SK-N-SH (cell line): Measurements from ENCODE around the gene TRAM2. TPM values are rescaled to one million over a fixed set of nuclear protein-coding genes. Genes with fewer than 3 reads are reported as not detected.
A peak's percentile ranks its signal among the peaks of the same experiment; 100 is the strongest.

Source experiments
- CTCF ChIA-PET: fragments of 300-600, 350-600 bp; formaldehyde crosslinking; extraction: SDS; loops from one replicate; lab custom pipeline; 2021; lab: Yijun Ruan, JAX
- POLR2A ChIA-PET: fragments of 350-600 bp; sonication (Branson Sonifier 250); formaldehyde crosslinking; extraction: SDS; loops from one replicate; lab custom pipeline; 2020; ENCODE audit warnings: antibody characterized with exemption, inconsistent platforms; lab: Yijun Ruan, JAX
- DNase-seq: peaks from one replicate; pipeline ENCODE4 v3.0.0; 2012
- H2AFZ ChIP-seq: fragments of 200-600 bp; sonication (generic); 2 replicates; pipeline ENCODE4 v1.8.1; 2016; ENCODE audit warnings: antibody characterized with exemption, mild to moderate bottlenecking, low read depth
- H3F3A ChIP-seq: fragments of 200-600 bp; sonication (generic); replicated peaks from 2 replicates; pipeline ENCODE3; 2016; ENCODE audit warnings: antibody characterized with exemption, mild to moderate bottlenecking; ENCODE audit not compliant: insufficient read depth
- H3K27ac ChIP-seq, 2 experiments: fragments of 200-500 bp in 1 of 2; fragments of 200-600 bp in 1 of 2; sonication (Bioruptor generic) in 1 of 2; sonication (generic), shearing (Covaris generic) in 1 of 2; 2 replicates each; pipeline versions ENCODE4 v1.5.1 to v1.6.1; 2014 to 2016; ENCODE audit warnings: low read depth in 2 of 2, inconsistent platforms in 1 of 2, low read length in 1 of 2, mild to moderate bottlenecking in 1 of 2, mixed read lengths in 1 of 2
- H3K27me3 ChIP-seq: fragments of 200-600 bp; sonication (generic), shearing (Covaris generic); 2 replicates; pipeline ENCODE4 v1.6.1; 2016; ENCODE audit warnings: mixed run types; ENCODE audit not compliant: insufficient read depth
- H3K36me3 ChIP-seq, 2 experiments: fragments of 200-500 bp in 1 of 2; fragments of 200-600 bp in 1 of 2; sonication (Bioruptor generic) in 1 of 2; sonication (generic) in 1 of 2; replicated peaks in 1 of 2; 2 replicates each; pipeline versions ENCODE3 to v1.5.1; 2014 to 2016; ENCODE audit warnings: low read length in 1 of 2, mild to moderate bottlenecking in 1 of 2; ENCODE audit not compliant: insufficient read depth in 2 of 2, control insufficient read depth in 1 of 2
- H3K4me1 ChIP-seq, 2 experiments: fragments of 200-500 bp in 1 of 2; fragments of 200-600 bp in 1 of 2; sonication (Bioruptor generic) in 1 of 2; sonication (generic), shearing (Covaris generic) in 1 of 2; 2 replicates each; pipeline versions ENCODE4 v1.5.1 to v1.6.1; 2014 to 2016; ENCODE audit warnings: low read depth in 1 of 2, low read length in 1 of 2, mixed run types in 1 of 2; ENCODE audit not compliant: insufficient read depth in 2 of 2, control insufficient read depth in 1 of 2
- H3K4me2 ChIP-seq: fragments of 200-600 bp; sonication (generic), shearing (Covaris generic); 2 replicates; pipeline ENCODE4 v1.6.1; 2017; ENCODE audit warnings: mixed run types
- H3K4me3 ChIP-seq, 2 experiments: fragments of 200-500 bp in 1 of 2; fragments of 200-600 bp in 1 of 2; sonication (Bioruptor generic) in 1 of 2; sonication (generic), shearing (Covaris generic) in 1 of 2; 2 replicates each; pipeline versions ENCODE4 v1.5.1 to v1.8.1; 2014 to 2016; ENCODE audit warnings: low read depth in 2 of 2, inconsistent platforms in 1 of 2, low read length in 1 of 2, mild to moderate bottlenecking in 1 of 2, mixed read lengths in 1 of 2, moderate library complexity in 1 of 2
- H3K79me2 ChIP-seq: fragments of 200-600 bp; sonication (generic); 2 replicates; pipeline ENCODE4 v1.8.1; 2017; ENCODE audit warnings: mild to moderate bottlenecking; ENCODE audit not compliant: insufficient read depth
- H3K9ac ChIP-seq: fragments of 200-600 bp; sonication (generic); 2 replicates; pipeline ENCODE4 v1.6.1; 2017; ENCODE audit warnings: mixed run types
- H3K9me2 ChIP-seq: fragments of 200-600 bp; sonication (generic); 2 replicates; pipeline ENCODE4 v1.6.1; 2017; ENCODE audit warnings: mixed run types
- H3K9me3 ChIP-seq: fragments of 200-600 bp; sonication (generic); 2 replicates; pipeline ENCODE4 v1.6.1; 2017; ENCODE audit warnings: mixed run types, mild to moderate bottlenecking, moderate library complexity
- H4K20me1 ChIP-seq: fragments of 200-600 bp; sonication (generic); 2 replicates; pipeline ENCODE4 v1.6.1; 2017; ENCODE audit warnings: mild to moderate bottlenecking, mixed run types; ENCODE audit not compliant: insufficient read depth
- ELF1 ChIP-seq: IDR thresholded peaks from 2 replicates; pipeline ENCODE4 v1.4.0; 2012
- EP300 ChIP-seq, 2 experiments: IDR thresholded peaks; 2 replicates each; pipeline versions ENCODE4 v1.4.0 to v1.6.1; 2012; ENCODE audit warnings: borderline replicate concordance in 1 of 2, low read depth in 1 of 2, low read length in 1 of 2
- EZH2phosphoT487 ChIP-seq: fragments of 200-600 bp; sonication (generic); IDR thresholded peaks from 2 replicates; pipeline ENCODE4 v1.6.1; 2017; ENCODE audit warnings: low read depth, mixed run types, mild to moderate bottlenecking, antibody characterized with exemption, moderate library complexity, borderline replicate concordance
- FOXJ3 ChIP-seq: sonication (generic); formaldehyde crosslinking; IDR thresholded peaks from 2 replicates; pipeline ENCODE4 v1.5.1; 2020; ENCODE audit warnings: mild to moderate bottlenecking, missing genetic modification reagents
- FOXM1 ChIP-seq: IDR thresholded peaks from 2 replicates; pipeline ENCODE4 v1.4.0; 2012; ENCODE audit warnings: low read depth, mild to moderate bottlenecking
- GATA2 ChIP-seq: sonication (generic); formaldehyde crosslinking; IDR thresholded peaks from 2 replicates; pipeline ENCODE4 v1.5.0; 2020; ENCODE audit warnings: mild to moderate bottlenecking, missing genetic modification reagents
- MAX ChIP-seq: IDR thresholded peaks from 2 replicates; pipeline ENCODE4 v1.4.0; 2012; ENCODE audit warnings: low read depth
- MEF2A ChIP-seq: IDR thresholded peaks from 2 replicates; pipeline ENCODE4 v1.4.0; 2012; ENCODE audit warnings: low read depth, borderline replicate concordance
- NFIC ChIP-seq: IDR thresholded peaks from 2 replicates; pipeline ENCODE4 v1.4.0; 2012; ENCODE audit warnings: borderline replicate concordance
- NRF1 ChIP-seq: IDR thresholded peaks from 2 replicates; pipeline ENCODE4 v1.6.1; 2012; ENCODE audit warnings: low read depth, mild to moderate bottlenecking, low read length
- PBX3 ChIP-seq: IDR thresholded peaks from 2 replicates; pipeline ENCODE4; 2012
- RXRA ChIP-seq: IDR thresholded peaks from 2 replicates; pipeline ENCODE4 v1.4.0; 2012; ENCODE audit warnings: low read depth, mild to moderate bottlenecking, borderline replicate concordance
- TCF12 ChIP-seq: IDR thresholded peaks from 2 replicates; pipeline ENCODE4 v1.4.0; 2012
- WGBS: methylation state at CpG from one replicate; pipeline ENCODE4 v1.1.6; 2017; ENCODE audit warnings: low lambda C conversion rate; 5-methylcytosine and 5-hydroxymethylcytosine counted together
- polyA plus RNA-seq, 3 experiments: library from polyadenylated mRNA; depleted of rRNA; stranded (reverse); fragments of >200 nt; gene quantifications; 2 replicates each; pipeline ENCODE4 v1.2.3, GENCODE V29; 2012
- TF ChIP-seq, protein P1 (sequence below): IDR thresholded peaks from 2 replicates; pipeline ENCODE4 v1.4.0; 2012; ENCODE audit warnings: low read depth, borderline replicate concordance
- TF ChIP-seq, protein P2 (sequence below): IDR thresholded peaks from 2 replicates; pipeline ENCODE4 v1.6.1; 2012; ENCODE audit warnings: mild to moderate bottlenecking, low read depth, low read length, moderate library complexity

The TRAM2 gene
- polyA plus RNA-seq, 1 of the 3 experiments (the other 2 are of a cell fraction), result 26.4 TPM

- H4K20me1 ChIP-seq, result no peaks in the 10 kb centered on the region
- 71% methylated on average over 7 of the region's 7 CpGs for WGBS
- H3K9ac ChIP-seq, result no peak overlapping the region
- H3K36me3 ChIP-seq, result peaks cover 55 to 62% of the 10 kb centered on the region in 2 experiments
- peaks cover 45 to 62% of the 10 kb centered on the region in 2 experiments for H3K4me1 ChIP-seq
- no peak overlapping the region for H3K4me2 ChIP-seq
- no peak overlapping the region for H2AFZ ChIP-seq
- CTCF ChIA-PET, result interaction anchor here (1.0 kb wide), 1 partner anchor 149 kb away, joined by 5 read pairs; no protein-coding TSS in a partner anchor
- peak overlapping the region; percentile 66 to 92; a peak in 3 of 4 replicates for H3K27ac ChIP-seq
- no peaks in the 10 kb centered on the region for H3K9me3 ChIP-seq
- H3K79me2 ChIP-seq, result peaks cover 45% of the 10 kb centered on the region
- POLR2A ChIA-PET, result no interaction called here
- TF ChIP-seq PBX3, result no peak
- TF ChIP-seq EP300 (IDR thresholded peaks at IDR 0.05; ENCODE audit: borderline replicate concordance in 1 of 2, low read depth in 1 of 2, low read length in 1 of 2), result no peak
- no peak for TF ChIP-seq NFIC
- peak; percentile 55 for TF ChIP-seq TCF12
- no peak for TF ChIP-seq EZH2phosphoT487
- no peak for TF ChIP-seq FOXM1
- TF ChIP-seq, protein P1, sequence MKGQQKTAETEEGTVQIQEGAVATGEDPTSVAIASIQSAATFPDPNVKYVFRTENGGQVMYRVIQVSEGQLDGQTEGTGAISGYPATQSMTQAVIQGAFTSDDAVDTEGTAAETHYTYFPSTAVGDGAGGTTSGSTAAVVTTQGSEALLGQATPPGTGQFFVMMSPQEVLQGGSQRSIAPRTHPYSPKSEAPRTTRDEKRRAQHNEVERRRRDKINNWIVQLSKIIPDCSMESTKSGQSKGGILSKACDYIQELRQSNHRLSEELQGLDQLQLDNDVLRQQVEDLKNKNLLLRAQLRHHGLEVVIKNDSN, result no peak
- TF ChIP-seq, protein P2, sequence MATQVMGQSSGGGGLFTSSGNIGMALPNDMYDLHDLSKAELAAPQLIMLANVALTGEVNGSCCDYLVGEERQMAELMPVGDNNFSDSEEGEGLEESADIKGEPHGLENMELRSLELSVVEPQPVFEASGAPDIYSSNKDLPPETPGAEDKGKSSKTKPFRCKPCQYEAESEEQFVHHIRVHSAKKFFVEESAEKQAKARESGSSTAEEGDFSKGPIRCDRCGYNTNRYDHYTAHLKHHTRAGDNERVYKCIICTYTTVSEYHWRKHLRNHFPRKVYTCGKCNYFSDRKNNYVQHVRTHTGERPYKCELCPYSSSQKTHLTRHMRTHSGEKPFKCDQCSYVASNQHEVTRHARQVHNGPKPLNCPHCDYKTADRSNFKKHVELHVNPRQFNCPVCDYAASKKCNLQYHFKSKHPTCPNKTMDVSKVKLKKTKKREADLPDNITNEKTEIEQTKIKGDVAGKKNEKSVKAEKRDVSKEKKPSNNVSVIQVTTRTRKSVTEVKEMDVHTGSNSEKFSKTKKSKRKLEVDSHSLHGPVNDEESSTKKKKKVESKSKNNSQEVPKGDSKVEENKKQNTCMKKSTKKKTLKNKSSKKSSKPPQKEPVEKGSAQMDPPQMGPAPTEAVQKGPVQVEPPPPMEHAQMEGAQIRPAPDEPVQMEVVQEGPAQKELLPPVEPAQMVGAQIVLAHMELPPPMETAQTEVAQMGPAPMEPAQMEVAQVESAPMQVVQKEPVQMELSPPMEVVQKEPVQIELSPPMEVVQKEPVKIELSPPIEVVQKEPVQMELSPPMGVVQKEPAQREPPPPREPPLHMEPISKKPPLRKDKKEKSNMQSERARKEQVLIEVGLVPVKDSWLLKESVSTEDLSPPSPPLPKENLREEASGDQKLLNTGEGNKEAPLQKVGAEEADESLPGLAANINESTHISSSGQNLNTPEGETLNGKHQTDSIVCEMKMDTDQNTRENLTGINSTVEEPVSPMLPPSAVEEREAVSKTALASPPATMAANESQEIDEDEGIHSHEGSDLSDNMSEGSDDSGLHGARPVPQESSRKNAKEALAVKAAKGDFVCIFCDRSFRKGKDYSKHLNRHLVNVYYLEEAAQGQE, result no peak
- no peak for TF ChIP-seq FOXJ3
- TF ChIP-seq NRF1, result no peak
- no peak for TF ChIP-seq GATA2 (CRISPR knock-in tag)
- no peak for TF ChIP-seq MEF2A
- TF ChIP-seq MAX, result peak; percentile 49; the same call in 1 of the 2 replicates
- no peak for TF ChIP-seq ELF1
- no peak for TF ChIP-seq RXRA
- TF ChIP-seq, all 33 proteins: peak for 2
- Histone ChIP-seq H3K4me3 (no peak overlapping the region), H3K27me3 (no peaks in the 10 kb centered on the region), H3K9me2 (no peaks in the 10 kb centered on the region), H3F3A (peaks cover 42% of the 10 kb centered on the region)
- no peak for DNase-seq
Observed at GRCh38 chr6:52514514-52514913, 62.3 kb downstream of the TRAM2 start.
